SK-N-SH (cell line): ENCODE results near the gene AKAP6. TPM values are rescaled to one million over a fixed set of nuclear protein-coding genes. Genes with fewer than 3 reads are reported as not detected.
A peak's percentile ranks its signal among the peaks of the same experiment; 100 is the strongest.

Experiments
- CTCF ChIA-PET: fragments of 300-600, 350-600 bp; formaldehyde crosslinking; extraction: SDS; loops from one replicate; lab custom pipeline; 2021; lab: Yijun Ruan, JAX
- POLR2A ChIA-PET: fragments of 350-600 bp; sonication (Branson Sonifier 250); formaldehyde crosslinking; extraction: SDS; loops from one replicate; lab custom pipeline; 2020; ENCODE audit warnings: antibody characterized with exemption, inconsistent platforms; lab: Yijun Ruan, JAX
- DNase-seq: peaks from one replicate; pipeline ENCODE4 v3.0.0; 2012
- H2AFZ ChIP-seq: fragments of 200-600 bp; sonication (generic); 2 replicates; pipeline ENCODE4 v1.8.1; 2016; ENCODE audit warnings: antibody characterized with exemption, mild to moderate bottlenecking, low read depth
- H3F3A ChIP-seq: fragments of 200-600 bp; sonication (generic); replicated peaks from 2 replicates; pipeline ENCODE3; 2016; ENCODE audit warnings: antibody characterized with exemption, mild to moderate bottlenecking; ENCODE audit not compliant: insufficient read depth
- H3K27ac ChIP-seq, 2 experiments: fragments of 200-500 bp in 1 of 2; fragments of 200-600 bp in 1 of 2; sonication (Bioruptor generic) in 1 of 2; sonication (generic), shearing (Covaris generic) in 1 of 2; 2 replicates each; pipeline versions ENCODE4 v1.5.1 to v1.6.1; 2014 to 2016; ENCODE audit warnings: low read depth in 2 of 2, inconsistent platforms in 1 of 2, low read length in 1 of 2, mild to moderate bottlenecking in 1 of 2, mixed read lengths in 1 of 2
- H3K27me3 ChIP-seq: fragments of 200-600 bp; sonication (generic), shearing (Covaris generic); 2 replicates; pipeline ENCODE4 v1.6.1; 2016; ENCODE audit warnings: mixed run types; ENCODE audit not compliant: insufficient read depth
- H3K36me3 ChIP-seq, 2 experiments: fragments of 200-500 bp in 1 of 2; fragments of 200-600 bp in 1 of 2; sonication (Bioruptor generic) in 1 of 2; sonication (generic) in 1 of 2; replicated peaks in 1 of 2; 2 replicates each; pipeline versions ENCODE3 to v1.5.1; 2014 to 2016; ENCODE audit warnings: low read length in 1 of 2, mild to moderate bottlenecking in 1 of 2; ENCODE audit not compliant: insufficient read depth in 2 of 2, control insufficient read depth in 1 of 2
- H3K4me1 ChIP-seq, 2 experiments: fragments of 200-500 bp in 1 of 2; fragments of 200-600 bp in 1 of 2; sonication (Bioruptor generic) in 1 of 2; sonication (generic), shearing (Covaris generic) in 1 of 2; 2 replicates each; pipeline versions ENCODE4 v1.5.1 to v1.6.1; 2014 to 2016; ENCODE audit warnings: low read depth in 1 of 2, low read length in 1 of 2, mixed run types in 1 of 2; ENCODE audit not compliant: insufficient read depth in 2 of 2, control insufficient read depth in 1 of 2
- H3K4me2 ChIP-seq: fragments of 200-600 bp; sonication (generic), shearing (Covaris generic); 2 replicates; pipeline ENCODE4 v1.6.1; 2017; ENCODE audit warnings: mixed run types
- H3K4me3 ChIP-seq, 2 experiments: fragments of 200-500 bp in 1 of 2; fragments of 200-600 bp in 1 of 2; sonication (Bioruptor generic) in 1 of 2; sonication (generic), shearing (Covaris generic) in 1 of 2; 2 replicates each; pipeline versions ENCODE4 v1.5.1 to v1.8.1; 2014 to 2016; ENCODE audit warnings: low read depth in 2 of 2, inconsistent platforms in 1 of 2, low read length in 1 of 2, mild to moderate bottlenecking in 1 of 2, mixed read lengths in 1 of 2, moderate library complexity in 1 of 2
- H3K79me2 ChIP-seq: fragments of 200-600 bp; sonication (generic); 2 replicates; pipeline ENCODE4 v1.8.1; 2017; ENCODE audit warnings: mild to moderate bottlenecking; ENCODE audit not compliant: insufficient read depth
- H3K9ac ChIP-seq: fragments of 200-600 bp; sonication (generic); 2 replicates; pipeline ENCODE4 v1.6.1; 2017; ENCODE audit warnings: mixed run types
- H3K9me2 ChIP-seq: fragments of 200-600 bp; sonication (generic); 2 replicates; pipeline ENCODE4 v1.6.1; 2017; ENCODE audit warnings: mixed run types
- H3K9me3 ChIP-seq: fragments of 200-600 bp; sonication (generic); 2 replicates; pipeline ENCODE4 v1.6.1; 2017; ENCODE audit warnings: mixed run types, mild to moderate bottlenecking, moderate library complexity
- H4K20me1 ChIP-seq: fragments of 200-600 bp; sonication (generic); 2 replicates; pipeline ENCODE4 v1.6.1; 2017; ENCODE audit warnings: mild to moderate bottlenecking, mixed run types; ENCODE audit not compliant: insufficient read depth
- FOSL2 ChIP-seq: IDR thresholded peaks from 2 replicates; pipeline ENCODE4 v1.4.0; 2012; ENCODE audit warnings: low read depth, mild to moderate bottlenecking, moderate library complexity, borderline replicate concordance
- GATA2 ChIP-seq: sonication (generic); formaldehyde crosslinking; IDR thresholded peaks from 2 replicates; pipeline ENCODE4 v1.5.0; 2020; ENCODE audit warnings: mild to moderate bottlenecking, missing genetic modification reagents
- JUND ChIP-seq: IDR thresholded peaks from 2 replicates; pipeline ENCODE4 v1.4.0; 2012
- PBX3 ChIP-seq: IDR thresholded peaks from 2 replicates; pipeline ENCODE4; 2012
- POLR2AphosphoS5 ChIP-seq: IDR thresholded peaks from 2 replicates; pipeline ENCODE4 v1.6.1; 2012; ENCODE audit warnings: low read depth, low read length
- WGBS: methylation state at CpG from one replicate; pipeline ENCODE4 v1.1.6; 2017; ENCODE audit warnings: low lambda C conversion rate; 5-methylcytosine and 5-hydroxymethylcytosine counted together
- polyA plus RNA-seq, 3 experiments: library from polyadenylated mRNA; depleted of rRNA; stranded (reverse); fragments of >200 nt; gene quantifications; 2 replicates each; pipeline ENCODE4 v1.2.3, GENCODE V29; 2012

AKAP6 gene
- polyA plus RNA-seq, 1 of the 3 experiments (the other 2 are of a cell fraction): 1.7 TPM

- Histone ChIP-seq H3K4me1 (peaks cover 0 to 12% of the 10 kb centered on the region in 2 experiments; a peak in 2 of 4 replicates), H3K36me3 (peaks cover 4 to 10% of the 10 kb centered on the region in 2 experiments), H4K20me1 (no peaks in the 10 kb centered on the region), H3K9ac (no peak overlapping the region), H3K79me2 (no peaks in the 10 kb centered on the region), H3K9me2 (no peaks in the 10 kb centered on the region), H3K9me3 (peaks cover 6% of the 10 kb centered on the region; the same call in 1 of the 2 replicates), H3K4me3 (no peak overlapping the region), H3F3A (peaks cover 22% of the 10 kb centered on the region), H3K27ac (peak overlapping the region in 1 of 2 experiments; percentile 80; a peak in 2 of 4 replicates), H3K27me3 (no peaks in the 10 kb centered on the region), H2AFZ (no peak overlapping the region), H3K4me2 (peak overlapping the region; percentile 16; the same call in 1 of the 2 replicates)
- no peak for DNase-seq
- POLR2A ChIA-PET: no interaction called here
- CTCF ChIA-PET: interaction anchor here (0.5 to 1.5 kb wide), 2 partner anchors 9 to 14 kb away, joined by 3 read pairs; no protein-coding TSS in a partner anchor
- 78% methylated on average over 1 of the region's 1 CpG for WGBS
- TF ChIP-seq PBX3: no peak
These were observed 292.5 kb downstream of the AKAP6 start for GRCh38 chr14:32621585-32621984.

GRCh38 chr14:32622742-32623141 lies 293.6 kb downstream of the AKAP6 start:
- Histone ChIP-seq H3K4me2 (no peak overlapping the region), H3K4me3 (no peak overlapping the region), H3K27me3 (no peaks in the 10 kb centered on the region), H4K20me1 (no peaks in the 10 kb centered on the region), H3K79me2 (no peaks in the 10 kb centered on the region), H3K9me3 (peaks cover 6% of the 10 kb centered on the region; the same call in 1 of the 2 replicates), H3K36me3 (peaks cover 4 to 10% of the 10 kb centered on the region in 2 experiments), H3K9ac (no peak overlapping the region), H3K27ac (no peak overlapping the region), H3F3A (peaks cover 22% of the 10 kb centered on the region), H2AFZ (no peak overlapping the region), H3K4me1 (peaks cover 0 to 12% of the 10 kb centered on the region in 2 experiments; a peak in 2 of 4 replicates), H3K9me2 (no peaks in the 10 kb centered on the region)
- CTCF ChIA-PET: no interaction called here
- 88% methylated on average over 3 of the region's 3 CpGs for WGBS
- POLR2A ChIA-PET: no interaction called here
- no peak for DNase-seq
- TF ChIP-seq GATA2 (CRISPR knock-in tag): no peak

GRCh38 chr14:32623300-32624093 lies 294.4 kb downstream of the AKAP6 start:
- Histone ChIP-seq H3K36me3 (peaks cover 4 to 10% of the 10 kb centered on the region in 2 experiments), H2AFZ (no peak overlapping the region), H3K27ac (peak overlapping the region in 1 of 2 experiments; percentile 39; a peak in 2 of 4 replicates), H4K20me1 (no peaks in the 10 kb centered on the region), H3K4me2 (no peak overlapping the region; the same call in 1 of the 2 replicates), H3K79me2 (no peaks in the 10 kb centered on the region), H3K9me2 (no peaks in the 10 kb centered on the region), H3K9ac (no peak overlapping the region), H3F3A (peaks cover 22% of the 10 kb centered on the region), H3K9me3 (peaks cover 6% of the 10 kb centered on the region; the same call in 1 of the 2 replicates), H3K4me1 (peaks cover 0 to 12% of the 10 kb centered on the region in 2 experiments; a peak in 2 of 4 replicates), H3K27me3 (no peaks in the 10 kb centered on the region), H3K4me3 (no peak overlapping the region)
- ChIA-PET CTCF (no interaction called here), POLR2A (no interaction called here)
- DNase-seq: no peak
- WGBS: 52% methylated on average over 4 of the region's 4 CpGs
- TF ChIP-seq POLR2AphosphoS5 (no peak), FOSL2 (peak; percentile 35; the same call in 1 of the 2 replicates), JUND (peak; percentile 12; the same call in 1 of the 2 replicates)
